Measurements from ENCODE around the gene TOMM34. TPM values are rescaled to one million over a fixed set of nuclear protein-coding genes. Genes with fewer than 3 reads are reported as not detected.

The TOMM34 gene
- total and polyA plus RNA-seq, 2 donors (not counting 1 experiment from before 2014, with no cell fraction given) = 15.5 to 25.6 TPM

GRCh38 chr20:44932916-44933315, 27.3 kb downstream of the TOMM34 start:
- DNase-seq (ENCODE audit: low read depth in 2 of 2) = no peak

GRCh38 chr20:44931911-44932310, 28.3 kb downstream of the TOMM34 start:
- H3K4me1 ChIP-seq (ENCODE audit: control insufficient read depth, extremely low read depth, insufficient read depth, low read length) = no peaks in the 10 kb centered on the region
- H3K36me3 ChIP-seq (ENCODE audit: control insufficient read depth, insufficient read depth, low read length) = peaks cover 7% of the 10 kb centered on the region
- H3K4me3 ChIP-seq (replicated peaks in 1 of 4; ENCODE audit: control extremely low read depth in 1 of 4, insufficient read depth in 1 of 4, low read depth in 3 of 4, low read length in 4 of 4) = no peak overlapping the region
- no peaks in the 10 kb centered on the region for H3K79me2 ChIP-seq (ENCODE audit: control insufficient read depth, insufficient read depth, low read length)
- H3K9me3 ChIP-seq (ENCODE audit: control insufficient read depth, insufficient read depth, low read depth, low read length) = no peaks in the 10 kb centered on the region
- H3K27me3 ChIP-seq (ENCODE audit: control insufficient read depth, insufficient read depth, low read length) = no peaks in the 10 kb centered on the region
- no peaks in the 10 kb centered on the region for H4K20me1 ChIP-seq (ENCODE audit: control insufficient read depth, extremely low read depth, insufficient read depth, low read length)
- TF ChIP-seq CTCF (conservative IDR thresholded peaks at IDR 0.05 in 1 of 2, IDR thresholded peaks at IDR 0.05 in 1 of 2; ENCODE audit: low read depth in 1 of 2, low read length in 2 of 2) (no peak), EZH2 (IDR thresholded peaks at IDR 0.05; ENCODE audit: low read length, missing control alignments) (no peak)
- no peak overlapping the region for H3K4me2 ChIP-seq (ENCODE audit: extremely low read depth, insufficient read depth, low read length)
- no peak for DNase-seq (ENCODE audit: low read depth in 2 of 2)
- no peak overlapping the region for H3K9ac ChIP-seq (ENCODE audit: insufficient read depth, low read length)
- no peak overlapping the region for H2AFZ ChIP-seq (ENCODE audit: low read length)
- H3K27ac ChIP-seq (ENCODE audit: insufficient read depth, low read length) = no peak overlapping the region

More at GRCh38 chr20:44932916-44933315, 27.3 kb downstream of the TOMM34 start:
- Histone ChIP-seq H3K4me2 (ENCODE audit: extremely low read depth, insufficient read depth, low read length) (no peak overlapping the region), H3K4me3 (replicated peaks in 1 of 4; ENCODE audit: control extremely low read depth in 1 of 4, insufficient read depth in 1 of 4, low read depth in 3 of 4, low read length in 4 of 4) (no peak overlapping the region), H2AFZ (ENCODE audit: low read length) (no peak overlapping the region), H4K20me1 (ENCODE audit: control insufficient read depth, extremely low read depth, insufficient read depth, low read length) (no peaks in the 10 kb centered on the region), H3K4me1 (ENCODE audit: control insufficient read depth, extremely low read depth, insufficient read depth, low read length) (no peaks in the 10 kb centered on the region), H3K79me2 (ENCODE audit: control insufficient read depth, insufficient read depth, low read length) (no peaks in the 10 kb centered on the region), H3K36me3 (ENCODE audit: control insufficient read depth, insufficient read depth, low read length) (peaks cover 7% of the 10 kb centered on the region), H3K9me3 (ENCODE audit: control insufficient read depth, insufficient read depth, low read depth, low read length) (no peaks in the 10 kb centered on the region), H3K27me3 (ENCODE audit: control insufficient read depth, insufficient read depth, low read length) (no peaks in the 10 kb centered on the region), H3K9ac (ENCODE audit: insufficient read depth, low read length) (no peak overlapping the region), H3K27ac (ENCODE audit: insufficient read depth, low read length) (no peak overlapping the region)
- TF ChIP-seq CTCF (conservative IDR thresholded peaks at IDR 0.05 in 1 of 2, IDR thresholded peaks at IDR 0.05 in 1 of 2; ENCODE audit: low read depth in 1 of 2, low read length in 2 of 2) = no peak
- TF ChIP-seq EZH2 (IDR thresholded peaks at IDR 0.05; ENCODE audit: low read length, missing control alignments) = no peak

GRCh38 chr20:44930517-44931168, 29.6 kb downstream of the TOMM34 start:
- peaks cover 2% of the 10 kb centered on the region for H3K36me3 ChIP-seq (ENCODE audit: control insufficient read depth, insufficient read depth, low read length)
- H3K27me3 ChIP-seq (ENCODE audit: control insufficient read depth, insufficient read depth, low read length) = no peaks in the 10 kb centered on the region
- no peak overlapping the region for H3K27ac ChIP-seq (ENCODE audit: insufficient read depth, low read length)
- H2AFZ ChIP-seq (ENCODE audit: low read length) = no peak overlapping the region
- no peaks in the 10 kb centered on the region for H4K20me1 ChIP-seq (ENCODE audit: control insufficient read depth, extremely low read depth, insufficient read depth, low read length)
- H3K9ac ChIP-seq (ENCODE audit: insufficient read depth, low read length) = no peak overlapping the region
- no peak for DNase-seq (ENCODE audit: low read depth in 2 of 2)
- H3K4me2 ChIP-seq (ENCODE audit: extremely low read depth, insufficient read depth, low read length) = no peak overlapping the region
- H3K4me3 ChIP-seq (replicated peaks in 1 of 4; ENCODE audit: control extremely low read depth in 1 of 4, insufficient read depth in 1 of 4, low read depth in 3 of 4, low read length in 4 of 4) = no peak overlapping the region
- H3K79me2 ChIP-seq (ENCODE audit: control insufficient read depth, insufficient read depth, low read length) = no peaks in the 10 kb centered on the region
- H3K4me1 ChIP-seq (ENCODE audit: control insufficient read depth, extremely low read depth, insufficient read depth, low read length) = no peaks in the 10 kb centered on the region
- H3K9me3 ChIP-seq (ENCODE audit: control insufficient read depth, insufficient read depth, low read depth, low read length) = no peaks in the 10 kb centered on the region
- TF ChIP-seq EZH2 (IDR thresholded peaks at IDR 0.05; ENCODE audit: low read length, missing control alignments) = no peak
- TF ChIP-seq CTCF (conservative IDR thresholded peaks at IDR 0.05 in 1 of 2, IDR thresholded peaks at IDR 0.05 in 1 of 2; ENCODE audit: low read depth in 1 of 2, low read length in 2 of 2) = no peak
